Panc1 (cell line): ENCODE measurements around the gene NDNF. TPM values are rescaled to one million over a fixed set of nuclear protein-coding genes. Genes with fewer than 3 reads are reported as not detected.

Experiments
- ATAC-seq: fragments of 200-7000 bp; cut with Tn5 transposase; 2 replicates; pipeline ENCODE4 v1.9.1; 2020; ENCODE audit warnings: mild to moderate bottlenecking, moderate library complexity
- BruUV-seq: library from RNA; stranded (reverse); fragments of 400-500 nt; replicated peaks from 2 replicates; lab custom pipeline; 2021; lab: Mats Ljungman, UMichigan
- CTCF ChIA-PET: fragments of 300-600 bp; sonication (Branson Sonifier 250); formaldehyde crosslinking; loops from one replicate; lab custom pipeline; 2022; ENCODE audit warnings: antibody characterized with exemption; lab: Charles Lee
- POLR2A ChIA-PET: fragments of 300-600 bp; sonication (Branson Sonifier 250); formaldehyde crosslinking; loops from one replicate; lab custom pipeline; 2022; ENCODE audit warnings: antibody characterized with exemption; lab: Charles Lee
- DNase-seq: peaks from one replicate; pipeline ENCODE4 v3.0.0-alpha.2; 2010; ENCODE audit warnings: low read depth, low spot score
- H3K27ac ChIP-seq: 2 replicates; pipeline ENCODE4 v1.5.1; 2011; ENCODE audit warnings: mild to moderate bottlenecking, low read length, inconsistent platforms
- H3K27me3 ChIP-seq: fragments of 200-500 bp; sonication (Bioruptor generic); 2 replicates; pipeline ENCODE4 v1.6.0; 2014; ENCODE audit warnings: low read length, inconsistent platforms; ENCODE audit not compliant: control insufficient read depth, insufficient read depth
- H3K36me3 ChIP-seq: fragments of 200-500 bp; sonication (Bioruptor generic); 2 replicates; pipeline ENCODE4 v1.5.1; 2014; ENCODE audit warnings: inconsistent platforms, mild to moderate bottlenecking, low read length, moderate library complexity; ENCODE audit not compliant: control insufficient read depth, insufficient read depth
- H3K4me1 ChIP-seq: 2 replicates; pipeline ENCODE4 v1.5.1; 2011; ENCODE audit warnings: inconsistent platforms, mild to moderate bottlenecking, low read length, moderate library complexity; ENCODE audit not compliant: control insufficient read depth, insufficient read depth
- H3K4me3 ChIP-seq, 2 experiments: 2 replicates each; pipeline ENCODE4 v1.5.1; 2011 to 2012; ENCODE audit warnings: low read depth in 2 of 2, low read length in 2 of 2, mild to moderate bottlenecking in 2 of 2, inconsistent platforms in 1 of 2, moderate library complexity in 1 of 2
- H3K9me3 ChIP-seq: fragments of 200-500 bp; sonication (Bioruptor generic); 2 replicates; pipeline ENCODE4 v1.5.1; 2014; ENCODE audit warnings: low read depth, mild to moderate bottlenecking, inconsistent platforms, low read length, moderate library complexity; ENCODE audit not compliant: control insufficient read depth, insufficient read depth
- CTCF ChIP-seq: fragments of 450-650 bp; IDR thresholded peaks from 2 replicates; pipeline ENCODE4 v1.5.1; 2017; ENCODE audit warnings: mild to moderate bottlenecking
- POLR2AphosphoS5 ChIP-seq: IDR thresholded peaks from 2 replicates; pipeline ENCODE4 v1.6.1; 2012; ENCODE audit warnings: mild to moderate bottlenecking, low read depth, low read length, moderate library complexity
- REST ChIP-seq, 2 experiments: IDR thresholded peaks; 2 replicates each; pipeline ENCODE4 v1.6.1; 2011 to 2012; ENCODE audit warnings: low read depth in 2 of 2, control low read depth in 1 of 2, low read length in 1 of 2, mild to moderate bottlenecking in 1 of 2, moderate library complexity in 1 of 2; ENCODE audit not compliant: insufficient read depth in 1 of 2
- SIN3A ChIP-seq: IDR thresholded peaks from 2 replicates; pipeline ENCODE4 v1.6.1; 2012; ENCODE audit warnings: low read depth, mild to moderate bottlenecking, low read length, moderate library complexity, borderline replicate concordance; ENCODE audit not compliant: insufficient read depth
- TCF7L2 ChIP-seq: IDR thresholded peaks from 2 replicates; pipeline ENCODE4 v1.6.1; 2011; ENCODE audit warnings: mild to moderate bottlenecking, low read depth, low read length, inconsistent platforms
- in situ Hi-C: cut with HindIII; loops from 2 replicates; pipeline ENCODE4 v1.10.0; 2016; ENCODE audit warnings: low sequenced_read_pairs, low pct_unique_long_range_greater_than_20kb
- intact Hi-C: fragments of 100-400 bp; cut with micrococcal nuclease; formaldehyde crosslinking; loops from one replicate; pipeline ENCODE4 v1.10.0; 2022; ENCODE audit not compliant: unreplicated experiment
- total RNA-seq: library from RNA; stranded (reverse); gene quantifications from one replicate; pipeline ENCODE4 v1.2.1, GENCODE V29; 2021; ENCODE audit not compliant: unreplicated experiment

Gene NDNF
- total RNA-seq, 1 experiment from 2014 or later = 0.10 TPM

GRCh38 chr4:121094297-121094966 lies 22.1 kb upstream of the NDNF start:
- ChIA-PET CTCF (no interaction called here), POLR2A (no interaction called here)
- ATAC-seq = no peak
- Histone ChIP-seq H3K4me1 (no peaks in the 10 kb centered on the region), H3K27me3 (no peaks in the 10 kb centered on the region), H3K36me3 (no peaks in the 10 kb centered on the region), H3K27ac (no peak overlapping the region), H3K4me3 (no peak overlapping the region), H3K9me3 (no peaks in the 10 kb centered on the region)
- TF ChIP-seq REST (IDR thresholded peaks at IDR 0.05; ENCODE audit: insufficient read depth in 1 of 2, low read depth in 2 of 2, low read length in 1 of 2) = no peak
- TF ChIP-seq SIN3A = no peak
- DNase-seq = no peak
- no TSS peak for BruUV-seq
- in situ Hi-C loops (no loop called here), intact Hi-C loops (no loop called here)

DNA sequence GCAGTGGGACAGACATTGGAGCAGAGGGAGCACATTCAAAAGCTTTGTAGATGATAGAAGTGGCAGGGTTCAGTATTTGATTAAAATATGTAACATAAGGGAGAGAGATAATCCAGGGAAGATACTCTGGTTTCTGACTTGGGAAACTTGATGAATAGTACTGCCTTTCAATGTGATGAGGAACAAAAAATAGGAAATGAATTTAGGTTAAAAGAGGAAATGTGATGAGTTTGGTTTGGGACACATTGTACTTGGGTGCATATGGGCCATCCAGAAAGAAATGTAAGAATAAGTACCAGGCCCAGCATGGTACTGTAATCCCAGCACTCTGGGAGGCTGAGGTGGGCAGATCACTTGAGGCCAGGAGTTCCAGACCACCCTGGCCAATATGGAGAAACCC lies 20.9 kb upstream of the NDNF start:
- Histone ChIP-seq H3K9me3 (no peaks in the 10 kb centered on the region), H3K27me3 (no peaks in the 10 kb centered on the region), H3K36me3 (no peaks in the 10 kb centered on the region; the same call in 1 of the 2 replicates), H3K27ac (no peak overlapping the region), H3K4me1 (no peaks in the 10 kb centered on the region), H3K4me3 (no peak overlapping the region)
- intact Hi-C loops (no loop called here), in situ Hi-C loops (no loop called here)
- TF ChIP-seq CTCF (no peak), POLR2AphosphoS5 (no peak), SIN3A (no peak), REST (IDR thresholded peaks at IDR 0.05; ENCODE audit: insufficient read depth in 1 of 2, low read depth in 2 of 2, low read length in 1 of 2) (no peak), TCF7L2 (no peak)
- BruUV-seq = no TSS peak
- DNase-seq (no peak), ATAC-seq (no peak)
- POLR2A ChIA-PET = no interaction called here
- CTCF ChIA-PET = no interaction called here
